GM12892 (cell line): Measurements from ENCODE around the gene HPS1.

ENCODE experiments used
- DNase-seq: peaks from one replicate; pipeline ENCODE4 v3.0.0; 2011; ENCODE audit not compliant: insufficient read length
- FAIRE-seq: peaks from 2 replicates; lab custom pipeline; 2011; peaks lifted over from hg19 to GRCh38; lab: Jason Lieb, UNC
- POLR2A ChIP-seq: IDR thresholded peaks from 2 replicates; pipeline ENCODE4 v1.6.1; 2011; ENCODE audit warnings: low read depth, low read length, control low read depth
- POLR2AphosphoS5 ChIP-seq: IDR thresholded peaks from 2 replicates; pipeline ENCODE4 v1.6.1; 2011; ENCODE audit warnings: low read depth, low read length, control low read depth
- TAF1 ChIP-seq: IDR thresholded peaks from 2 replicates; pipeline ENCODE4 v1.6.1; 2011; ENCODE audit warnings: low read depth, mild to moderate bottlenecking, control low read depth, low read length, borderline replicate concordance

The HPS1 gene

GRCh38 chr10:98404571-98405359, 42.0 kb downstream of the HPS1 start:
- DNase-seq (peak; percentile 58), FAIRE-seq (no peak)
- TF ChIP-seq POLR2A (no peak), POLR2AphosphoS5 (no peak), TAF1 (no peak)

DNA sequence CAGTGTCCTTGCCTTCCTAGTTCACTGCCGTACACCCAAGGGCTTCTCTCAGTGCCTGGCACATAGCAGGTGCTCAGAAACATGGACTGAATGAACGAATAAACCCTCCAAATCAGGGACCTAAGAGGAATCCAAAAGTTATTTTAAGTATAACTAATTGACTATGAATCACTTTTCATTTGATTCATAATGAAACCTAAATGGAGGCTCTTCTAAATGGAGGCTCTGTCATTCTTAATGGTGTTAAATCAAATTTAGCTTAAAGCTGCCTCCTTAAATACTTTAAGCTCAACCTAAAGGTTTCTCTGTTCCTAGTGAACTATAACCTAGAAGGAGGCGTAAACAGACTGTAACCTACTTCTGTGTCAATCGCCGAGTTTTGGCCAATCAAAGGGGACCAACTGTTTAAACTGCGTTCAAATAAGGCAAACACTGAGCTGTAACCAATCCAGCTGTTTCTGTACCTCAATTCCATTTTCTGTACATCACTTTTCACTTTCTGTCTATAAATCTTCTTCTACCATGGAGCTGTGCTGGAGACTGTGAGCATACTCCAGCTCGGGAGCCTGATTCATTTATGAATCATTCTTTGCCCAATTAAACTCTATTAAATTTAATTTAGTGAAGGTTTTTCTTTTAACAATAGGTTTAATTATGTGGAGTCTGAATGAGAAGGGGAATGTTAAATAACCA, 42.8 kb downstream of the HPS1 start:
- DNase-seq, result no peak
- no peak for TF ChIP-seq TAF1
- no peak for TF ChIP-seq POLR2A
- no peak for TF ChIP-seq POLR2AphosphoS5
- no peak for FAIRE-seq

DNA sequence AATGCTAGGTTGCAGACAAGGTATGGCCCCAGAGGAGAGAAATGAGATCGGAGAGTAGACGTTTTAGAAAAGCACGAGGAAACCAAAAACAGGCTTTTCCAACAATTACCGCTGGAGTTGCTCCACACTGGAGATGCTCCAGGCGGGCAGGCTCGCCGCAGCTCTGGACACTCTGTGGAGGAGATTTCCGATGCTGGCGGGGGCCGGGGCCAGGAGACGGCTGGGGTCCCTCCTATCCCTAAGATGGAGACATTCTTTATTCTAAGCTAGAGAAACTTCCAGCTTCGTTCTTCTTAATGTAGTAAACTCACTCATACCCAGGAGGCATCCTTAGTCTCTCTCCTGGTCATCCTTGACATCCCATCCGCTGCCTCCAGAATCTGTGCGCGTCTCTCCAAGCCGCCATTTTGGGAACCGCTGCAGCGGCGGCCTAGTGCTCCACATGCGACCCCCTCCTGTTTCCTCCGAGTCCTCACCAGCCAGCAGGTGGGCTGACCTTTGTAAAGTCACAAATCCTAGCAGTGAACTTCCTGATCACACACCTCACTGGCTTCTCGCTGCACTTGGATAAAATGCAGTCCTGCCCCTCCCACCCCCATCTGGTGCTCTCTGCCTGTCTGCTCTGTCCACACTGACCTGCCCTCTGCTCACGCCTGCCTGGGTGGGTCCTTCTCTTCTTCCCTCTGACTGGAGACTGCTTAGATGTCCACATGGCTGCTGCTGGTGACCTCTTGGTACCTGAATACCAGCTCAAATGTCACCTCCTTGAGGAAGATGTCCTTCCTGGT, 43.6 kb downstream of the HPS1 start:
- DNase-seq, result no peak
- TF ChIP-seq POLR2AphosphoS5 (no peak), POLR2A (no peak), TAF1 (no peak)
- FAIRE-seq, result peak; percentile 24

DNA sequence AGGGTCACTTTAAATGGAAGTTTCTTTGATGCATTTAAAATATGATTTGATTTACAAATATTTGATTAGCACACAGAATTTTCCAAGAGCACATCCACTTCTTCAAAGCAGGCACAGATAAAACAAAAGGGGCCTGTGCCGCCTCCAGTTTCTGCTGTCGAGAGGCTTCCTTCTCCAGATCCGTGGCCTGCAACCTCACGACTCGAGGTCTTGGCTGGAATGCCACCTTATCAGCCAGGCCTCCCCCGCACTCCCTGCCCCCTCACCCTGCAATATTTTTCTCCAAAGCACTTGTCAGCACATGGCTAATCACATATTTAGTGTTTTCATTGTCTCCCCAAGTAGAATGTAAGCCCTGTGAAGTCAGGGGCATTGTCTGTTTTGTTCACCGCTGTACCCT, 44.3 kb downstream of the HPS1 start:
- TF ChIP-seq TAF1, result no peak
- no peak for TF ChIP-seq POLR2AphosphoS5
- DNase-seq, result no peak
- FAIRE-seq, result no peak

GRCh38 chr10:98400482-98400881, 46.3 kb downstream of the HPS1 start:
- TF ChIP-seq POLR2A (no peak), POLR2AphosphoS5 (no peak), TAF1 (no peak)
- DNase-seq (no peak), FAIRE-seq (no peak)

DNA sequence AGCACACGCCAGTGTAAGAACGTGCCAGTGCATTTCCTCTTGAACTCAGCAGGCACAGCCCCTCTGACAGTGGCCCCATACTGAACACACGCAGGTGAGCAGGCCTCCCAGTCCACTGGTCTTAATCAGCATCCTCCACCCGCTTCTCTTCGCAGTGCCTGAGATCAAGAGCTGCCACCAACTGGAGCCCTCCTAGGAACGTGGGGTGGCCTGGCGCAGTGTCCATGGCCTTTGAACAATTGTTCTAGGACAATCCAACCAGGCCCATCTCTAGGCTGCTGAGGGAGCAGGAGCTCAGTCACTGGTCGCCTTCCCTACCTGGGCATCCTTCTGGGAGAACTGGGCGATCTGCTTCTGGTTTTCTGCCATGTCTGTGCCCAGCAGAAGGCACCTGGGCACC, 47.0 kb downstream of the HPS1 start:
- no peak for TF ChIP-seq POLR2AphosphoS5
- no peak for TF ChIP-seq TAF1
- TF ChIP-seq POLR2A, result no peak
- no peak for DNase-seq
- FAIRE-seq, result no peak

DNA sequence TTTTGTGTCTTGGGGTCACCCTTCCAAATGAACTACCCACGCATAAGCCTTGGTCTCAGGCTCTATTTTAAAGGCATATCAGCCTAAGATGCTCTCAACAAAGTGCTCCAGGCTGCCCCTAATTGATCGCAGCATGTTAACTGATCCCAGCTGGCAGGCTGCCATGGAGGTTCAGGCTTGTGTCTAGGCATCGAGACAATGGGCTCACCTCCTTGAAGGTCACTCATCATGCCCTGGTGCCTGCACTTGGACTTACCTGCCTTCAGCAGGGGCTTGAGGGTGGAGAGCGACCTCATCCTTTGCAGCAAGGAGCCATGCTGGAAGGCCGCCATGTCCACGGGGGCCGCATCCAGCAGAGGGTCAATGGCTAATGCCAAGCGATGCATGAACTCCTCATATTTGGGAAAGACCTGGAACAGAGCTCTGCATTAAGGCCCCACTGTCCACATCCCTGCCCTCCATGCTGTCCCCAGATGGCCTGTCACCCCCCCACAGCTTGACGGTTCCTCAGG, 49.6 kb downstream of the HPS1 start:
- TF ChIP-seq POLR2AphosphoS5 (no peak), TAF1 (no peak), POLR2A (no peak)
- DNase-seq, result no peak
- no peak for FAIRE-seq

DNA sequence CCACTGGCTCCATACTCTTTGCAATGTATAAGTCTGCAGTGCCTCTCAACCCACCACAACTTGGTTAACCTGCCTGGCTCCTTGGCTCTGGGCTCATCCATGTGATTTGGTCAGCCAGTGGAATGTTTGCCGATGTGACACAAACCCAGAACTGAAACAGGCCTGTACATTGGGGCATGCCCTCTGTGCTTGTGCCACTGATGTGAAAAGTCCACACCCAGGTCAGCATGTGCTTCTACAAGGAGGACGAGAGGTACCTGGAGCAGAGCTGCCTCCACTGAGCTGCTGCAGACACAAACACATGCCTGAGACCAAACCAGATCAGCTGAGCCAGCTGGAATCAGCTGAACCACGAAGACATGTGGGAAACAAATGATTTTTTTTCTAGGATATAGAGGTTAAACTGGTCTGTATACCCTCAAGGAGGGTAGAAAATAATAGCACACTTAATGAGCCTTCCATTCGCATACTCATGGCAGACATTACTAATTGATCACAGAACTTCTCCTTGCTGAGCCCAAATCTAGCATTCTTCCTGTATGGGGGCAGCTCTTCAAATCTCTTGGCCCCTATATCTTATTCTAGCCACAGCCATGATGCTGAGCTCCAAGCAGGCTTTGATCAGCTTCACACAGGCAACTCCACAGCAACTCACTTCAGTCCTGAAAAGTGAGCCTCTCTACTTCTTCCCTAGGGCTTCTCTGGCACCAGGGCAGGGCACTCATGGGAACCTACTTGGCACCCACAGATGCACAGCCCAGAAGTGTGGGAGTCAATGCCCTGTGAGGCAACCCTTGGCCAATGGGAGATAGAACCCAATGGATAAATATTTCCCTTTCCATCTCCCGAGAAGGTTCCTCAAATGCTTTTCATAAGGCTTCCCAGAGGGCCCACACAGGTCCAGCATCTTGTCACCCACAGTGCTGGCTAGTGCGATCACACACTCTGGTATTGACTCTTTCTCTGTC, 50.4 kb downstream of the HPS1 start:
- no peak for FAIRE-seq
- TF ChIP-seq TAF1 (no peak), POLR2A (no peak), POLR2AphosphoS5 (no peak)
- DNase-seq, result no peak

- DNase-seq (no peak), FAIRE-seq (no peak)
- TF ChIP-seq POLR2A, result no peak
Observed at GRCh38 chr10:98394851-98395440, 51.8 kb downstream of the HPS1 start.

GRCh38 chr10:98391578-98391991, 55.1 kb downstream of the HPS1 start:
- no peak for TF ChIP-seq TAF1
- TF ChIP-seq POLR2A, result no peak
- TF ChIP-seq POLR2AphosphoS5, result no peak
- FAIRE-seq (peak; percentile 96), DNase-seq (no peak)

DNA sequence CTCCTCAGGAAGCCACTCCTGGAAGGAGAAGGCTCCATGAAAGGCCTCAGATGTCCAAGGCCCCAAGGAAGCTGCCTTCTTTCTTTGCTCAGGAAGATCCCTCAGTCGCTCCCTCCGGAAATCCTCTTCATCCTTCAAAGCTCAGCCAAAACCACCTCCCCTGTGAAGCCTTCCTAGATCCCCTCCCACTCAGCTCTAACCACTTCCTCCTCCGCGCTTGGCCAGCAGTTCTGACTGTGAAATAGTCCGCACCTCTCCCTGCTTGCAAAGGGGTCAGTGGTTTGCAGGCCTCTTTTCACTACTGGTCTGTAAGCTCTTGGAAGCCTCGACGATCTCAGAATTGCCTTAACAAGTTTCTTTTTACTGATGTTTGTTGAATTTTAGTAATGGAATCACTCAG, 55.7 kb downstream of the HPS1 start:
- DNase-seq (no peak), FAIRE-seq (peak; percentile 9)
- TF ChIP-seq POLR2AphosphoS5, result no peak
- no peak for TF ChIP-seq POLR2A
- no peak for TF ChIP-seq TAF1
